Measurements from ENCODE around the gene MRE11.

- TF ChIP-seq CTCF (IDR thresholded peaks at IDR 0.05 in 2 of 3, conservative IDR thresholded peaks at IDR 0.05 in 1 of 3; ENCODE audit: control insufficient read depth in 2 of 3, extremely low read depth in 1 of 3, insufficient read depth in 1 of 3, low read depth in 3 of 3, low read length in 3 of 3) (no peak), MAX (IDR thresholded peaks at IDR 0.05; ENCODE audit: low read depth, low read length) (no peak), SRF (IDR thresholded peaks at IDR 0.05; ENCODE audit: low read depth in 2 of 2, low read length in 2 of 2) (no peak), POLR2AphosphoS5 (IDR thresholded peaks at IDR 0.05; ENCODE audit: low read length) (no peak), ESRRA (IDR thresholded peaks at IDR 0.05; ENCODE audit: low read length) (no peak), CHD2 (IDR thresholded peaks at IDR 0.05; ENCODE audit: borderline replicate concordance, low read depth, low read length) (no peak), TAF1 (IDR thresholded peaks at IDR 0.05; ENCODE audit: borderline replicate concordance, low read depth, low read length) (no peak)
These were observed 88.4 kb downstream of the MRE11 start for GRCh38 chr11:94405062-94405833.
